ENCODE data around the gene FGD3.

The FGD3 gene

GRCh38 chr9:93031629-93032430 is 84.5 kb downstream of the FGD3 start:
- DNase-seq (ENCODE audit: low spot score) = no peak

- DNase-seq (ENCODE audit: low spot score) = no peak
Observed at GRCh38 chr9:93032545-93032944, 85.2 kb downstream of the FGD3 start.

- DNase-seq (ENCODE audit: low spot score) = no peak
Observed at GRCh38 chr9:93033531-93033930, 86.2 kb downstream of the FGD3 start.

- no peak for DNase-seq (ENCODE audit: low spot score)
Observed at GRCh38 chr9:93035106-93035660, 87.9 kb downstream of the FGD3 start.

- peak; percentile 82 for DNase-seq (ENCODE audit: low spot score)
Observed at GRCh38 chr9:93035821-93036351, 88.6 kb downstream of the FGD3 start.

GRCh38 chr9:93036887-93037475 is 89.7 kb downstream of the FGD3 start:
- no peak for DNase-seq (ENCODE audit: low spot score)

- DNase-seq (ENCODE audit: low spot score) = no peak
Observed at GRCh38 chr9:93037476-93037971, 90.2 kb downstream of the FGD3 start.

- DNase-seq (ENCODE audit: low spot score) = no peak
Observed at GRCh38 chr9:93038918-93039317, 91.6 kb downstream of the FGD3 start.

GRCh38 chr9:93039456-93039855 is 92.1 kb downstream of the FGD3 start:
- no peak for DNase-seq (ENCODE audit: low spot score)

- no peak for DNase-seq (ENCODE audit: low spot score)
Observed at GRCh38 chr9:93039976-93040375, 92.7 kb downstream of the FGD3 start.

- DNase-seq (ENCODE audit: low spot score) = no peak
Observed at GRCh38 chr9:93040409-93040808, 93.1 kb downstream of the FGD3 start.

GRCh38 chr9:93041108-93041802 is 93.9 kb downstream of the FGD3 start:
- no peak for DNase-seq (ENCODE audit: low spot score)

GRCh38 chr9:93043122-93043521 is 95.8 kb downstream of the FGD3 start:
- no peak for DNase-seq (ENCODE audit: low spot score)

- no peak for DNase-seq (ENCODE audit: low spot score)
Observed at GRCh38 chr9:93045521-93045920, 98.2 kb downstream of the FGD3 start.

GRCh38 chr9:93048566-93049448 is 101.5 kb downstream of the FGD3 start:
- DNase-seq (ENCODE audit: low spot score) = peak; percentile 34

- DNase-seq (ENCODE audit: low spot score) = no peak
Observed at GRCh38 chr9:93049491-93049890, 102.2 kb downstream of the FGD3 start.

GRCh38 chr9:93050231-93050630 is 102.9 kb downstream of the FGD3 start:
- DNase-seq (ENCODE audit: low spot score) = no peak

GRCh38 chr9:93051680-93052089 is 104.4 kb downstream of the FGD3 start:
- no peak for DNase-seq (ENCODE audit: low spot score)

GRCh38 chr9:93052791-93053540 is 105.6 kb downstream of the FGD3 start:
- DNase-seq (ENCODE audit: low spot score) = no peak

GRCh38 chr9:93053781-93054331 is 106.5 kb downstream of the FGD3 start:
- no peak for DNase-seq (ENCODE audit: low spot score)
